Right renal cortex interstitium (tissue), 3 donors: ENCODE data around the gene ACTR3C. TPM values are rescaled to one million over a fixed set of nuclear protein-coding genes. Genes with fewer than 3 reads are reported as not detected.
"Not testable (repeated sequence)": the region's sequence is repeated elsewhere in the genome, so short reads cannot be mapped to it uniquely, and the experiment has no call there.

ENCODE experiments used
- DNase-seq, 3 donors: peaks; one replicate each; pipeline ENCODE4 v3.0.0-alpha.2; 2013; ENCODE audit warnings: low read depth in 3 of 3, low spot score in 2 of 3
- polyA plus RNA-seq, 3 donors: library from polyadenylated mRNA; unstranded; fragments of 120-200 nt; gene quantifications; one replicate each; pipeline ENCODE4 v1.2.1, GENCODE V29; 2013; ENCODE audit not compliant: insufficient read length in 3 of 3

Gene ACTR3C
- polyA plus RNA-seq, 3 donors: 8.9 to 10.5 (median 10.4) TPM

DNA sequence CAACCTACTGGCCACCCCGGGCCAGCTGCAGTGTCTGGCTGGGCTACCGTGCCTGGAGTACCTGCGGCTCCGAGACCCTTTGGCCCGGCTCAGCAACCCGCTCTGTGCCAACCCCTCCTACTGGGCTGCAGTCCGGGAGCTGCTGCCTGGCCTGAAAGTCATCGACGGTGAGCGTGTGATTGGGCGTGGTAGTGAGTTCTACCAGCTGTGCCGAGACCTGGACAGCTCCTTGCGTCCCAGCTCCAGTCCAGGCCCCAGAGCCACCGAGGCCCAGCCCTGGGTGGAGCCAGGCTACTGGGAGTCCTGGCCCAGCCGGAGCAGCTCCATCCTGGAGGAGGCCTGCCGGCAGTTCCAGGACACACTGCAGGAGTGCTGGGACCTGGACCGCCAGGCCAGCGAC, 13.8 kb upstream of the ACTR3C start:
- DNase-seq: no peak

DNA sequence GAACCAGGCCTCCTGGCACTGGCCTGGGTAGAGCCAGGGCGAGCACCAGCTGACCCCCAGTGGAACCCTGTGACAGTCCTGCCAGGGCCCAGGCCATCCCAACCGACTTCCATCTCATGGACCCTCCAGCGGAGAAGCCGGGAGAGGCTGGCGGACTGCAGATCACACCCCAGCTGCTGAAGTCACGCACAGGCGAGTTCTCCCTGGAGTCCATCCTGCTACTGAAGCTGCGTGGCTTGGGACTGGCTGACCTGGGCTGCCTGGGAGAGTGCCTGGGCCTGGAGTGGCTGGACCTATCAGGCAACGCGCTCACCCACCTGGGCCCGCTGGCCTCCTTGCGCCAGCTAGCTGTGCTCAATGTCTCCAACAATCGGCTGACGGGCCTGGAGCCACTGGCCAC, 13.4 kb upstream of the ACTR3C start:
- no peak for DNase-seq

DNA sequence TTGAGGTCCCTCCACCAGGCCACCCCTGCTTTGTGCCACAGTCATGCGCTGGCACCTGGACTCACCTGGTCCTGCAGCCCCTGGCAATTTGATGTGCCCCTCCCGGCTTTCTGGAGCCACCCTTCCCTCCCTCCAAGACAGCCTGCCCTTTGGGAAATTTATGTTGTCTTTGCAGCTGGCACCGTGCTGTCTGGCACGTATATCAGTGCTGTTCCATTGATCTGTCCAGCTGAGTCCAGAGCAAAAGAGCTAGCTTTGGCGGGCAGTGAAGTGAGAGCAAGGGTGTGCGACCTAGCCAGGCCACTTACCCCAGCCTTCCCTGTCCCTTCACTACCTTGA, 12.4 kb upstream of the ACTR3C start:
- no peak for DNase-seq

DNA sequence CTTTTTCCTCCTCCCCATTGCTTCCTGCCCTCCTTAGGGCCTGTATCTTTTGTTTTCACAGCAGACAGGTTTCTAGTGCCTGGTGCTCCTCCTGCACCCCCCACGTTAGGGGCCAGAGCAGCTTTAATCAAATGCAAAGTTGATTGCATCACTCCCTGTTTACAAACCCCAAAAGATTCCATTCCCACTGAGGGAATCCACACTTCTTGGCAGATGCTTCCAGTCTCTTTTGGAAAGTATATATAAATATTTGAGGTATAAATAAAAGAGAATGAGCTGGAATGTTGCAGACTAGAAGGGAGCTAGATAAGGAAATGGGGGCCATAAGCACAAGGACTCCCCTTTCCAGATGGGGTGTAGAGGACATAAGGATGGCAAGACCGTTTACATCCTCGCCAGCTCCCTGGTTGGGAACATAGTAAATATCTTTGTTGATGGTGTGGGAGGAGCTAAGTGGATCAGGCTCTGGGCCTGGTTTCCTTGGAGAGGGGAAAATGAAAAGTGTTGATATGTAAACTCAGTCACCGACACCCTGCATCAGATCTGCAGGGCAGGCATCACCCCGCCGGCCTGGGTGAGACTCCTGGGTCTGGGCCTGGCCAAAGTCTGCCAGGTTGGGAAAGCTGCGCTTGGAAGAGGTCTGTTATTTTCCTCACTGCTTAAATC, 11.9 kb upstream of the ACTR3C start:
- DNase-seq: no peak

DNA sequence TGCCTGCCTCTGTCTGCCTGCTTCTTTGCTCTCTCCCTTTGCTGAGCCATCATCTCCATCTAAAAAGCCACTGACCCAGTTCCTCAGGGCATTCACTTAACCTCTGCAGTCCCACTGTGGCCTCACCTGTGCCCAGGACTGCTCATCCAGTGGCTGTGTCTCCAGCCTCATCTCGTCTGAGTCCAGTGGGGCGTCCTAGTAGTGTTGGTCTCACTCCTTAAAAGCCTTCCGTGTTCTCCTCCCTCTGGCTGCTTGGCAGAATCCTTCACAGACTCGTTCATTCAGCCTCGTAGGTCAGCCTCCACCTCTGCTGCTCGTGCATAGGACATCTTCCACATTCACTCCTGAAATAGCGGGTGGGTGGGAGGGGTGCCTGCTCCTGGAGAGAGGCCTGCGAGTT, 10.8 kb upstream of the ACTR3C start:
- DNase-seq: no peak

DNA sequence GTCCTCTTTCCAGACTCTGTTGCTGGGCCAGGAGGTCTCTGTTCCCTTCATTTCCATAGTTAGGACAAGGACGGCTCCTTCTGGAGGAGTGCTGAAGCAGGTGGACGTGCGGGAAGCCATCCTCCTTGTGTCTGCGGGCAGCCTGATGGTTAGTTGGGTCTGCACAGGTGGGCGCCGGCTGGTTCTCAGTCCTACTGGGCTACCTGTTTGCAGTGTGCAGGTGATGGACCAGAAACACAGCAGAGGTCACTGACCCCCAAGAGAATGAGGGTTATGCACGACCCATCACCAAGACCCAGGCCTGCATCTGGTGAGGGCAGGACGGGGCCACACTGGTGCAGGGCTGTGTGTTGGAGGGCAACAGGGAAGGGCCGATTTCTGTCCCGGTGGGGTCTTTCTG, 10.3 kb upstream of the ACTR3C start:
- DNase-seq: no peak

DNA sequence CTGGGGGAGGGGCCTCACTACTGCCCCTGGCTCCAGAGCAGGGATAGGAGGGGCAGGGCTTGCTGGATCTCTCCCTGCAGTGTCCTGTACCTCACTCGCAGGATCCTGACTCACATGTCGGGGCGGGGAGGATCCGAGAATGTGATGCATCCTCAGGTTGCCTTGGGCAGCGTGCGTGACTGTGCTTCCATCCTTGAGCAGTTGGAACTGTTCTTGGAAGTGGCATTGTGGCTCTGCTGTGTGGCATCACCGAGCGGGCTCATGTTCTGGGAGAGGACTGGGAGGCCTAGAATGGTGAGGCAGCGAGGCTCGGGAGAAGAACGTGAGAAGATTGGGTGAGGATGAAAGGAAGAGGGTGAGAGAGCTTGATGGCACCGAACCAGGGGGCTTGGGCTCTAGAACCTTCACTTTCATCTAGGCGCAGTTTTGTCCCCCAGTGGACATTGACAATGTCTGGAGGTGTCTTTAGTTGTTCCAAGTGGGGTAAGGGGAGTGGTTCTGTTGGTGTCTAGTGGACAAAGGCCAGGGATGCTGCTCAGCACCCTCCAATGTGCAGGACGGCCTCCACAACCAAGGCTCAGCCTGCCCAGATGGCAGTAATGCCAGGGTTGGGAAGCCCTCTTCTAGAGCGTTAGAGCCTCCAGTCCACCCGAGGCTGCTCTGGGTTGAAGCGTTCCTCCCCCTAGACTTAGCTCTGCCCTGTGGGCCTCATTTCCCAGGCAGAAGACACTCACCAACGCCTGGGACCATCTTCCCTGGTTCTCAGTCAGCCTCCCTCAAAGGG, 9.7 kb upstream of the ACTR3C start:
- DNase-seq: no peak

DNA sequence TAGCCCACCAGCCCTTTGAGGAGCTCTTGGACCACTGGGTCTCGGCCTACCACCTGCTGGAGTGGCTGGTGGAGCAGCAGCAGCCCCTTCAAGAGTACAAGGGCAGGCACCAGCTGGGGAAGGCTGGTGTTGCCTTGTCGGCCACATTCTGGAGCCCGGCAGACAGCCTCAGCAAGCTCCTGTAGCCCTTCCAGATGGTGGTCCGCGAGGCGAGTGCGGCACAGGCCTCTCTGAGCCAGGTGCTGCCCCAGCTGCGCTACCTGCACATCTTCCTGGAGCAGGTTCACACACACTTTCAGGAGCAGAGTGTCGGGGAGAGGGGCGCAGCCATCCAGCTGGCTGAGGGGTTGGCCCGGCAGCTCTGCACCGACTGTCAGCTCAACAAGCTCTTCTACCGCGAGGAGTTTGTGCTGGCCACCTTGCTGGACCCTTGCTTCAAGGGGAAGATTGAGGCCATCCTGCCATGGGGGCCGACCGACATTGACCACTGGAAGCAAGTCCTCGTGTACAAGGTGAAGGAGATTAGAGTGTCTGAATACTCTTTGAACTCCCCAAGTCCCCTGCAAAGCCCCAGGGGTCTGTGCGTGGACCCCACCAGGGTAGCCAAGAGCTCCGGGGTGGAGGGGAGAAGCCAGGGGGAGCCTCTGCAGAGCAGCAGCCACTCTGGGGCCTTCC, 7.0 kb upstream of the ACTR3C start:
- no peak for DNase-seq

DNA sequence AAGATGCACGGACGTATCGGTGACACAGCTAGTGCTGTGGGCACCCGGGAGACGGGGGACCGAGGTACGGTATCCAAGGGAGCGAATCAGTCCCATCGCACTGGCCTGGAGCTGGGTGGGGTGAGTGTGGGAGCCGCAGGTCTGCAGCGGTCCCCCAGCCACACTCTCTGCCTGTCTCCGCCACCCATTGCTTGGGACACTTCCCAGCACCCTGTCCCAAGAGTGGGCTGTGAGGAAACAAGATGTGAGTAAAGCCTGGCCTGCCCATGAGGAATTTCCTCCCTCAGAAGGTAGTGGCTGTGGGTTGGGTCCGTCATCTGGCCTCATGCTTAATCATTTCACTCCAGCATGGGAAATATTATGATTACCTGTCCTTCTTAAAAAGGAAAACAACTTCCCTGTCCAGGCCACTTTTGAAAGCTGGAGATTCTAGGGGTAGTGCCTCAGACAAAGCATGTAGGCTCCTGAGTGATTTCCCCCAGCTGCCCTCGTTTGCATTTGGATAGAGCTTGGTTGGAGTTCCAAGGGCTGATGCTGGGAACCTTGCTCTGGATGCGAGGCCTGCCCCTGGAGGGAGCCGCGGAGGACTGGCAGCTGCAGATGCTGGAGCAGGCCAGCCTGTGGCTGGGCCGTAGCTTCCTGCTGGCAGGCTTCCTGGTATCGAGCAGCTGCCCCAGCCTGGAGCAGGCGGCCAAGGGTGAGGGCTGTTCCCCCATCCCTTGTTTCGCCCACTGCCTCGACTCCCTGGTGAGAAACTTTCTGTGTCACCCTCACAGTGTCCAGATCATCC, 6.2 kb upstream of the ACTR3C start:
- DNase-seq: no peak

DNA sequence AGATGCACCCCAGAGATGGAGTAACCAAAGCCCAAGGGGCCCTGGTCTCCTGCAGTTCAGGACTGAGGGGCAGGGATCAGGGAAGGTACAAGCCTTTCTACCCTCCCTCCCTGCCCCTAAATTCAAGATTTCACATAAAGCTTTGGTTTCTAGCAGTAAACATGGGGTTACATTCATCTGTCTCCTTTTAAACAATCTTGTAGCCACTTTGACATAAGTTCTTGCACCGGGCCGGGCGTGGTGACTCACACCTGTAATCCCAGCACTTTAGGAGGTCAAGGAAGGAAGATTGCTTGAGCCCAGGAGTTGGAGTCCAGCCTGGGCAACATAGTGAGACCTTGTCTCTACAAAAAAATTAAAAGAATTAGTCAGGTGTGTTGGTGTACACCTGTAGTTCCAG, 4.0 kb upstream of the ACTR3C start:
- no peak for DNase-seq

DNA sequence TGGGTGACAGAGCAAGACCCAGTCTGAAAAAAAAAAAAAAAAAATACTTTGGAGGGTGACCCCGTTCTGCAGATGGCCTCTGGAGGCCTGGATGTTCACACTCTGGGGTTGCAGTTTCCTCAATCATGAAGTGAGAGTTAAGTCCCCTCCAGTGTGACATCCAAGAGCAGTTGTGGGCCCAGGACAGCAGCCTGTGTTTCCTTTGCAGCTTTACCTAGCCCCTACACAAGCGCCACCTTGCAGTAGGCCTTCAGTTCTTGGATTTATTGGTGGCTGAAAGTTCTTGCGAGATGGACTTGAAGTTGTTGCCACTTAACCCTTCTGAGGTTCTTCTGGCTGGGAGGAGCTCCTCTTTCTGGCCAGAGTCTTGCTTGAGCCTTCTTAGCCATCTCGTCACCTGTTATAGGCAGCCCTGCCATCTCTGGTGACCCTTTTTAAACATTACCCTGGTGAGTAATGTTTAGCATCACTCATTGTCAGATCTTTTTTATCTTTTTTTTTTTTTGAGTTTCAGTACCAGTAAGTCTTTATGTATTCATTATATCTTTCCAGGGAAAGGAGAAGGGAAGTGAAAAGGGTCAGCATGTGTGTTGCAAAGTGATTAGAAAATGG, 3.4 kb upstream of the ACTR3C start:
- no peak for DNase-seq

DNA sequence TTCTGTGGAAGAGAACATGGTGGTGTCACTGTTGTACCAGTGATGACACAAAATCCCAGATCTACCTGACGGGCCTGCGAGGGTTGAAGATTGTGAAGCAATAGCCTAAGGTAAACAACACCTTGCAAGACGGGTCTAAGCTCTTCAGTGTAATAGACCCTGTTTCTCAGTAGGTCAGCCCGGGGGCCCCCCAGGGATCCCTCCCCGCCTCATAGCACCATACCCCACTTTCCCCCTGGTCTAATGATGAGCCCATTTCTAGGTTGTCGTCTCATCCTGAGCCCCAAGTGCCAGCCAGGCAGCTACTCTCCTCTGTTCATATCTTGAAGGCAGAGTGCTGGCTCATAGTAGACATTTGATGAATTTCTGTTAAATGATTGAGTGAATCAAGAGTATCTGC, 2.6 kb upstream of the ACTR3C start:
- no peak for DNase-seq

DNA sequence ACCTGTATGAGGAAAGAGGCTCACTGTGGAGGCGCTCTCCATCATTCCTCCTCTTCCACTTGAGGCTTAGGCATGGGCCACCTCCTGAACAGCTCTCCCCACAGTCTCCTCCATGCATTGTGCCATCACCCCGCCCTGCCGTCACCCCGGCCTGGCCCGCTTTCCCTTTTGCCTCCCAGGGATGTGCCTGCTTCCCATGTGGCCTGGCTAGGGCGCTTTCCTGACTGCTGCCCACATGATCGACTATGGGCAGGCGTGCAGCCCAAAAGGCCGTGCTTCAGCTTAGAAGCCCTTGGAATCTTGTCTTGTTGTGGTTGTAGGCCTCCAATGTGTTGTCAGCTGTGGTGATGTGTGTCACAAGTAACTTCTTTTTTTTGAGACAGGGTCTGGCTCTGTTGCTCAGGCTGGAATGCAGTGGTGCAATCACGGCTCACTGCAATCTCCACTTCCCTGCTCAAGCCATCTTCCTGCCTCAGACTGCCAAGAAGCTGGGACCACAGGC, 1.8 kb upstream of the ACTR3C start:
- no peak for DNase-seq

DNA sequence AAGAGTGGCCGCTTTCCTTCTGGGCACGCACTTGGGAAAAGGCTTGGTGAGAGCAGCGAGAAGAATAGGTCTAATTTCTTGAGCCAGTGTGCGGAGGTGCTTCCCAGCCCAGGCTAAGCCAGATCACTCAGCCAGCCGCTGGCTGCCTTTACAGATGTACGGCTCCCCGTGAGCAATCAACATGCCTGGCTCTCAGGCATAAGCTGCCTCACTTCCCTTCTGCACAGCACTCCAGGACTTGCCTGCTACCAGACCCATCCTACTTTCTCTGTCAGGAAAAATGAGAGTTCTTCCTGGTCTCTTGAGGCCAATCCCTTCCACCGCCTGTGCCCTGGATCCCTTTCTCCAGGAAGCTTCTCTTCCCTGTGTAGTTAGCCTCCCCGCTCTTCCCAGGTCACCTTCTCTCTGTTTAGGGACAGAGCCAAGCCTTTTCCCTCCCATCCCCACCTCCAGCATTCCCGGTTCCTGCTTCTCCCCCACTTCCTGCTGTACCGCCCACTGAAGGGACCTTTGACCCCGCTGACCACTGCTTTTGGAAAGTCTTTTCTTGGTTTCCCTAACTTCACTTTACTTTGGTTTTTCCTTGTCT, 1.1 kb upstream of the ACTR3C start:
- no peak for DNase-seq

DNA sequence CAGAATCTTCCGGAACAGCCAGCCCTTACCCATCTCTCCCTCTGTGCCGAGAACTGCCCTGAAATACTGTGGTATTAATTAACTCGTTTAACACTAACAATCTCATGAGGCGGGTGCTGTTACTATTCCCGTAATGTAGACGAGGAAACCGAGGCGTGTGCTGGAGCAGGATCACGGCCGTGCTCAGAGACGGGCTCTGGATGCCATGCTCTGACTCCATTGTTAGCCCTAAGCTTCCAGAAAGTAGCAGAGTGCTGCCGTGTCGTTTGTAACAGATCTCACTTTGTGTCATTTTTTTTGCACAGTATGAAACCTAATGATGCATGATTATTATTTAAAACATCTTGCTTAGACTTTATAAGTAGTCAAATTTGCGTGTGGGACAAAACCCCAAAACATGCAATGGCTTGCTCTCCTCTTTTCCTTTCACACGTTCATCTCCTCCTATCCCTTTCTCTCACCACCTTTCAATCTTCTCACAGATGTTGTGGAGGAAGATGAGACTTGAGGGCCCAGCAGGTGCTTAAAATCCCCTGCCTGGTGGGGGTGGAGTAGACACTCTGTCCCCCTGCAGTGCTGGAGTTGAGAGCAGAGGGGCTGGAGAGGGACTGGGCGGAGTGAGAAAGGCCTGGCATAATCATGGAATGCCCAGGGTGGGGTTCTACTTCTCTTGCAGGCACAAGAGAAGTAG, 482 bp upstream of the ACTR3C start:
- DNase-seq: no peak

DNA sequence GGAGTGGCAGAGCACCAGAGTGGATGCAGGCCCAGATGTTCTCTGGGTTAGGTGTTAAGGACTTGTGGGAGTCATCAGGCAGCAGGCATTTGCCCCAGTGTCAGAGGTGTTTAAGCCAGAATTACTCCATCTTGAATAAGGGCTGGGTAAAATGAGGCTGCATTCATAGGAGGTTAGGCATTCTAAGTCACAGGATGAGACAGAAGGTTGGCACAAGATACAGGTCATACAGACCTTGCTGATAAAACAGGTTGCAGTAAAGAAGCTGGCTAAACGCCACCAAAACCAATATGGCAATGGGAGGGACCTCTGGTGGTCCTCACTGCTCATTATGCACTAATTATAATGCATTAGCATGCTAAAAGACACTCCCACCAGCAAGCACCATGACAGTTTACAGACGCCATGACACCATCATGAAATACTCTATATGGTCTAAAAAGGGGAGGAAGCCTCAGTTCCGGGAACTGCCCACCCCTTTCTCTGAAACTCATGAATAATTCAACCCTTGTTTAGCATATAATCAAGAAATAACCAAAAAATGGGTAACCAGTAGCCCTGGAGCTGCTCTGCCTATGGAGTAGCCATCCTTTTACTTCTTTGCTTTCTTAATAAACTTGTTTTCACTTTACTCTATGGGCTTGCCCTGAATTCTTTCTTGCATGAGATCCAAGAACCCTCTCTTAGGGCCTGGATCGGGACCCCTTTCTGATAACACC, 1.1 kb downstream of the ACTR3C start:
- DNase-seq: no peak

DNA sequence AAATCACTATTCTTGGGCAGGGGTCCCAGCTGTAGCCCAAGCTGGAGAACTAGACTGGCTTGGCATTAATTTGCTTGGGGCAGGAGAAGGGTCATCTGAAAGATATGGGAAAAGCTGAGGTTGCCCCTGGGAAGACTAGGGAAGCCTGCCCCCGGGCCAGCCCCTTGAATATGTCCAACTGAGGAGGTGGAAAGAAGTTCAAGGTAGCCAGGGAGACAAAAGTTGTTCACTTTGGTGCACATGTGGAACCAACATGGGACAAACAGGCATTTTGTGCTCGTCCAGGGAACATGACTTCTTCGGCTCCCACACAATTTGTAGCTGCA, 1.6 kb downstream of the ACTR3C start:
- DNase-seq: no peak

DNA sequence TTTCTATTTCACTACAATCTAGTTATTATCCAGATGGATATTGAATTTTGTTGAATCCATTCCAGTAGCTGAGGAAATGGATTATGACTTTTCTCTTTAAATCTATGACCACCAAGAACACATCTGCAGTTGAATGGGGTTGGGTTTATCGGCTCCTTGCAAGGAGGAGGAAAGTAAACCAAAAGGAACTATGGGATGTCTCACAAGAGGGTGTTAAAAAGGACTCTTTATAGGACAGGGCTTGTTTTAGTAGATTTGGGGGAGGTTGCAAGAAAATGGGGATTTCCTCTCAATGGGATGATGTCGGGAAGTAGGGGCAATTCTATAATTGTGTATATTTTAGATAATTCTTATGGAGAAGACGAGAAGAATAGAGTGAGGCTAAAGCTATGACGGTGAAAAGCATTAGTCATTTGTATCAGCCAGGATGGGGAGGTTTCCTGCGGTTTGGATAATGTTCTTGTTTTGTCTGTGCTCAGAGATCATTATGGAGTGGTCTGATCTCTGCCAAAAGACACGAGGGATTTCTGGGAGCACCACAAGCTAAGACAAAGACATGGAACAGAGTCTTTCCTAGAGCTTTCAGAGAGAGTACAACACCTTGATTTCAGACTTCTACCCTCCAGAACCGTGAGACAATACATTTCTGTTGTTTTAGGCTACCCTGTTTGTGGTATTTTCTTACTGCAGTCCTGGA, 5.4 kb downstream of the ACTR3C start:
- no peak for DNase-seq

DNA sequence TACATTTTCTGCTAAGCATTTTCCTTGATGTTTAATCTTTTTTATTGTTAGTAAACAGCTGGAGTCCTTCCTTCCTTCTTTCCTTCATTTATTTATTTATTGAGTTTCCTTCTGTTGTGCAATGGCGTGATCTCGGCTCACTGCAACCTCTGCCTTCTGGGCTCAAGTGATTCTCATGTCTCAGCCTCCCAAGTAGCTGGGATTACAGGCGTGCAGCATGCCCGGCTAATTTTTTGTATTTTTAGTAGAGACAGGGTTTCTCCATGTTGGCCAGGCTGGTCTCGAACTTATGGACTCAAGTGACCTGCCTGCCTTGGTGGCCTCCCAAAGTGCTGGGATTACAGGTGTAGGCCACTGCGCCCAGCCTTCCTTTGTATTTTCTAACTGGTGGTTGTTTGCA, 6.4 kb downstream of the ACTR3C start:
- not testable (repeated sequence) for DNase-seq
